ENCODE results near the gene OBP2B. TPM values are rescaled to one million over a fixed set of nuclear protein-coding genes. Genes with fewer than 3 reads are reported as not detected.

The OBP2B gene
- total and polyA plus RNA-seq, 9 of the 15 experiments (the other 6 are each of a cell fraction or from before 2014, with no cell fraction given): not detected

DNA sequence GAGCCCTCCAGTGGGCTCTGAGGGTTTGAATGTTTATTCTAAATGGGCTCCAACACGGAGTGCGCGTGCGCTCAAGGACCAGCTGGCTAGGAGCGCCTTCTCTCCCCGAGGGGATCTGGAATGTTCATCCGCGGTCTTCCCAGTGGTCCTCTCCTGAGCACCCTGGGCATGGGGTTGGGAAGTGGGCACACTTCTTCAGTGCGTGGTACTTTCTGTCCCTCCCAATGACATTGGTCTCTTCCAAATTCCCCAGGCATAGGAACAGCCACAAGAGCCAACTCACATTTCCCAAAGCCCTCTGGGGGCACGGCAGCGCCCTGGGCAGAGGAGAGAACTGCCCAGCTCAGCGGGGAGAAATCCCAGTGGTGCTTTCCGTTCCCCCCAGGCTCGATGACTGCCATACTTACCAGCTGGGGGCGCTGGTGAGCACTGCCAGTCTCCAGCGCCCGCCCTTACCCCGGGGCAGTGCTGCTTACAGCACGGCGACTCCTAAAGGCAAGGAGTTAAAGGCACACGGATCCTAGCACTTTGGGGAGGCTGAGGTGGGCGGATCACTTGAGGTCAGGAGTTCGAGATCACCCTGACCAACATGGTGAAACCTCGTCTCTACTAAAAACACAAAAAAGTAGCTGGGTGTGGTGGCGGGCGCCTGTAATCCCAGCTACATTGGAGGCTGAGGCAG is 29.9 kb upstream of the OBP2B start (continued):
- TF ChIP-seq TCF7 (IDR thresholded peaks at IDR 0.05; ENCODE audit: borderline replicate concordance): no peak
- TF ChIP-seq, protein P1, sequence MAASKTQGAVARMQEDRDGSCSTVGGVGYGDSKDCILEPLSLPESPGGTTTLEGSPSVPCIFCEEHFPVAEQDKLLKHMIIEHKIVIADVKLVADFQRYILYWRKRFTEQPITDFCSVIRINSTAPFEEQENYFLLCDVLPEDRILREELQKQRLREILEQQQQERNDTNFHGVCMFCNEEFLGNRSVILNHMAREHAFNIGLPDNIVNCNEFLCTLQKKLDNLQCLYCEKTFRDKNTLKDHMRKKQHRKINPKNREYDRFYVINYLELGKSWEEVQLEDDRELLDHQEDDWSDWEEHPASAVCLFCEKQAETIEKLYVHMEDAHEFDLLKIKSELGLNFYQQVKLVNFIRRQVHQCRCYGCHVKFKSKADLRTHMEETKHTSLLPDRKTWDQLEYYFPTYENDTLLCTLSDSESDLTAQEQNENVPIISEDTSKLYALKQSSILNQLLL (CRISPR knock-in tag; IDR thresholded peaks at IDR 0.05; ENCODE audit: borderline replicate concordance): no peak
- no peak for TF ChIP-seq TARDBP (IDR thresholded peaks at IDR 0.05)
- TF ChIP-seq, protein P2, sequence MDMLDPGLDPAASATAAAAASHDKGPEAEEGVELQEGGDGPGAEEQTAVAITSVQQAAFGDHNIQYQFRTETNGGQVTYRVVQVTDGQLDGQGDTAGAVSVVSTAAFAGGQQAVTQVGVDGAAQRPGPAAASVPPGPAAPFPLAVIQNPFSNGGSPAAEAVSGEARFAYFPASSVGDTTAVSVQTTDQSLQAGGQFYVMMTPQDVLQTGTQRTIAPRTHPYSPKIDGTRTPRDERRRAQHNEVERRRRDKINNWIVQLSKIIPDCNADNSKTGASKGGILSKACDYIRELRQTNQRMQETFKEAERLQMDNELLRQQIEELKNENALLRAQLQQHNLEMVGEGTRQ (CRISPR knock-in tag; IDR thresholded peaks at IDR 0.05): no peak
- TF ChIP-seq, protein P3, sequence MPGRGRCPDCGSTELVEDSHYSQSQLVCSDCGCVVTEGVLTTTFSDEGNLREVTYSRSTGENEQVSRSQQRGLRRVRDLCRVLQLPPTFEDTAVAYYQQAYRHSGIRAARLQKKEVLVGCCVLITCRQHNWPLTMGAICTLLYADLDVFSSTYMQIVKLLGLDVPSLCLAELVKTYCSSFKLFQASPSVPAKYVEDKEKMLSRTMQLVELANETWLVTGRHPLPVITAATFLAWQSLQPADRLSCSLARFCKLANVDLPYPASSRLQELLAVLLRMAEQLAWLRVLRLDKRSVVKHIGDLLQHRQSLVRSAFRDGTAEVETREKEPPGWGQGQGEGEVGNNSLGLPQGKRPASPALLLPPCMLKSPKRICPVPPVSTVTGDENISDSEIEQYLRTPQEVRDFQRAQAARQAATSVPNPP (IDR thresholded peaks at IDR 0.05; ENCODE audit: borderline replicate concordance, insufficient read depth, insufficient read length): no peak
- TF ChIP-seq, protein P4, sequence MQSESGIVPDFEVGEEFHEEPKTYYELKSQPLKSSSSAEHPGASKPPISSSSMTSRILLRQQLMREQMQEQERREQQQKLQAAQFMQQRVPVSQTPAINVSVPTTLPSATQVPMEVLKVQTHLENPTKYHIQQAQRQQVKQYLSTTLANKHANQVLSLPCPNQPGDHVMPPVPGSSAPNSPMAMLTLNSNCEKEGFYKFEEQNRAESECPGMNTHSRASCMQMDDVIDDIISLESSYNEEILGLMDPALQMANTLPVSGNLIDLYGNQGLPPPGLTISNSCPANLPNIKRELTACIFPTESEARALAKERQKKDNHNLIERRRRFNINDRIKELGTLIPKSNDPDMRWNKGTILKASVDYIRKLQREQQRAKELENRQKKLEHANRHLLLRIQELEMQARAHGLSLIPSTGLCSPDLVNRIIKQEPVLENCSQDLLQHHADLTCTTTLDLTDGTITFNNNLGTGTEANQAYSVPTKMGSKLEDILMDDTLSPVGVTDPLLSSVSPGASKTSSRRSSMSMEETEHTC (IDR thresholded peaks at IDR 0.05): no peak
- TF ChIP-seq, protein P5, sequence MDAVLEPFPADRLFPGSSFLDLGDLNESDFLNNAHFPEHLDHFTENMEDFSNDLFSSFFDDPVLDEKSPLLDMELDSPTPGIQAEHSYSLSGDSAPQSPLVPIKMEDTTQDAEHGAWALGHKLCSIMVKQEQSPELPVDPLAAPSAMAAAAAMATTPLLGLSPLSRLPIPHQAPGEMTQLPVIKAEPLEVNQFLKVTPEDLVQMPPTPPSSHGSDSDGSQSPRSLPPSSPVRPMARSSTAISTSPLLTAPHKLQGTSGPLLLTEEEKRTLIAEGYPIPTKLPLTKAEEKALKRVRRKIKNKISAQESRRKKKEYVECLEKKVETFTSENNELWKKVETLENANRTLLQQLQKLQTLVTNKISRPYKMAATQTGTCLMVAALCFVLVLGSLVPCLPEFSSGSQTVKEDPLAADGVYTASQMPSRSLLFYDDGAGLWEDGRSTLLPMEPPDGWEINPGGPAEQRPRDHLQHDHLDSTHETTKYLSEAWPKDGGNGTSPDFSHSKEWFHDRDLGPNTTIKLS (IDR thresholded peaks at IDR 0.05; ENCODE audit: borderline replicate concordance, low read depth): no peak
- TF ChIP-seq NCOA2 (IDR thresholded peaks at IDR 0.05; ENCODE audit: partially characterized antibody in 2 of 2): no peak
- TF ChIP-seq, protein P6, sequence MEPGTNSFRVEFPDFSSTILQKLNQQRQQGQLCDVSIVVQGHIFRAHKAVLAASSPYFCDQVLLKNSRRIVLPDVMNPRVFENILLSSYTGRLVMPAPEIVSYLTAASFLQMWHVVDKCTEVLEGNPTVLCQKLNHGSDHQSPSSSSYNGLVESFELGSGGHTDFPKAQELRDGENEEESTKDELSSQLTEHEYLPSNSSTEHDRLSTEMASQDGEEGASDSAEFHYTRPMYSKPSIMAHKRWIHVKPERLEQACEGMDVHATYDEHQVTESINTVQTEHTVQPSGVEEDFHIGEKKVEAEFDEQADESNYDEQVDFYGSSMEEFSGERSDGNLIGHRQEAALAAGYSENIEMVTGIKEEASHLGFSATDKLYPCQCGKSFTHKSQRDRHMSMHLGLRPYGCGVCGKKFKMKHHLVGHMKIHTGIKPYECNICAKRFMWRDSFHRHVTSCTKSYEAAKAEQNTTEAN (CRISPR knock-in tag; IDR thresholded peaks at IDR 0.05): 0 out of 2 replicates have a peak, but pooled peaks have one; percentile 52
- peak; percentile 55 for TF ChIP-seq KLF16 (IDR thresholded peaks at IDR 0.05)
- TF ChIP-seq, protein P7, sequence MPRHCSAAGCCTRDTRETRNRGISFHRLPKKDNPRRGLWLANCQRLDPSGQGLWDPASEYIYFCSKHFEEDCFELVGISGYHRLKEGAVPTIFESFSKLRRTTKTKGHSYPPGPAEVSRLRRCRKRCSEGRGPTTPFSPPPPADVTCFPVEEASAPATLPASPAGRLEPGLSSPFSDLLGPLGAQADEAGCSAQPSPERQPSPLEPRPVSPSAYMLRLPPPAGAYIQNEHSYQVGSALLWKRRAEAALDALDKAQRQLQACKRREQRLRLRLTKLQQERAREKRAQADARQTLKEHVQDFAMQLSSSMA (CRISPR knock-in tag; IDR thresholded peaks at IDR 0.05): no peak
- no peak for TF ChIP-seq ZNF780A (CRISPR knock-in tag; IDR thresholded peaks at IDR 0.05)
- TF ChIP-seq L3MBTL2 (IDR thresholded peaks at IDR 0.05): peak; percentile 38; the same call in 1 of the 2 replicates
- TF ChIP-seq EWSR1 (IDR thresholded peaks at IDR 0.05; ENCODE audit: borderline replicate concordance, low read depth, partially characterized antibody): no peak
- TF ChIP-seq KDM5B (IDR thresholded peaks at IDR 0.05; ENCODE audit: insufficient replicate concordance, low read depth, low read length): no peak
- no peak for TF ChIP-seq BRD4 (IDR thresholded peaks at IDR 0.05)
- TF ChIP-seq KLF6 (CRISPR knock-in tag; IDR thresholded peaks at IDR 0.05; ENCODE audit: borderline replicate concordance): peak; percentile 47; the same call in 1 of the 2 replicates
- TF ChIP-seq ZBTB8A (IDR thresholded peaks at IDR 0.05; ENCODE audit: partially characterized antibody): no peak

Data from K562 (cell line).